Measurements from ENCODE around the gene SLC12A6.
"Not testable (repeated sequence)": the region's sequence is repeated elsewhere in the genome, so short reads cannot be mapped to it uniquely, and the experiment has no call there.

Gene SLC12A6

GRCh38 chr15:34349769-34350168 is 12.2 kb upstream of the SLC12A6 start:
- H3K36me3 ChIP-seq (ENCODE audit: insufficient read depth, low read length): no peaks in the 10 kb centered on the region
- no peaks in the 10 kb centered on the region for H3K9me3 ChIP-seq (ENCODE audit: low read depth, low read length)
- H3K4me3 ChIP-seq: no peak overlapping the region
- H3K9ac ChIP-seq (ENCODE audit: insufficient read length): no peak overlapping the region
- no peak for DNase-seq (ENCODE audit: low read depth, low spot score)
- TF ChIP-seq POLR2AphosphoS5 (IDR thresholded peaks at IDR 0.05; ENCODE audit: borderline replicate concordance, low read depth, low read length) (no peak), FOXP2 (optimal IDR thresholded peaks at IDR 0.05; ENCODE audit: control extremely low read depth, extremely low read length, insufficient read depth) (no peak), EZH2 (IDR thresholded peaks at IDR 0.05) (no peak)
- H3K27ac ChIP-seq: no peak overlapping the region

GRCh38 chr15:34348735-34349300 is 11.2 kb upstream of the SLC12A6 start:
- no peak overlapping the region for H3K4me3 ChIP-seq
- no peaks in the 10 kb centered on the region for H3K36me3 ChIP-seq (ENCODE audit: insufficient read depth, low read length)
- no peaks in the 10 kb centered on the region for H3K9me3 ChIP-seq (ENCODE audit: low read depth, low read length)
- TF ChIP-seq POLR2AphosphoS5 (IDR thresholded peaks at IDR 0.05; ENCODE audit: borderline replicate concordance, low read depth, low read length) (no peak), EZH2 (IDR thresholded peaks at IDR 0.05) (no peak), FOXP2 (optimal IDR thresholded peaks at IDR 0.05; ENCODE audit: control extremely low read depth, extremely low read length, insufficient read depth) (no peak)
- H3K9ac ChIP-seq (ENCODE audit: insufficient read length): no peak overlapping the region
- no peak for DNase-seq (ENCODE audit: low read depth, low spot score)
- no peak overlapping the region for H3K27ac ChIP-seq

- no peaks in the 10 kb centered on the region for H3K9me3 ChIP-seq (ENCODE audit: low read depth, low read length)
- no peaks in the 10 kb centered on the region for H3K36me3 ChIP-seq (ENCODE audit: insufficient read depth, low read length)
- H3K4me3 ChIP-seq: no peak overlapping the region
- TF ChIP-seq POLR2AphosphoS5 (IDR thresholded peaks at IDR 0.05; ENCODE audit: borderline replicate concordance, low read depth, low read length): no peak
- TF ChIP-seq FOXP2 (optimal IDR thresholded peaks at IDR 0.05; ENCODE audit: control extremely low read depth, extremely low read length, insufficient read depth): no peak
- no peak for TF ChIP-seq EZH2 (IDR thresholded peaks at IDR 0.05)
- DNase-seq (ENCODE audit: low read depth, low spot score): no peak
- H3K27ac ChIP-seq: no peak overlapping the region
- no peak overlapping the region for H3K9ac ChIP-seq (ENCODE audit: insufficient read length)
Observed at GRCh38 chr15:34347951-34348638, 10.5 kb upstream of the SLC12A6 start.

- Histone ChIP-seq H3K27ac (peak within 1 kb of the TSS; percentile 87), H3K4me3 (peak within 1 kb of the TSS; percentile 98), H3K9me3 (ENCODE audit: low read depth, low read length) (no peaks in the 10 kb centered on the region), H3K36me3 (ENCODE audit: insufficient read depth, low read length) (peaks cover 31% of the 10 kb centered on the region), H3K9ac (ENCODE audit: insufficient read length) (peak within 1 kb of the TSS; percentile 97)
- peak; percentile 85 for DNase-seq (ENCODE audit: low read depth, low spot score)
- TF ChIP-seq FOXP2 (optimal IDR thresholded peaks at IDR 0.05; ENCODE audit: control extremely low read depth, extremely low read length, insufficient read depth) (peak; percentile 94), EZH2 (IDR thresholded peaks at IDR 0.05) (no peak), POLR2AphosphoS5 (IDR thresholded peaks at IDR 0.05; ENCODE audit: borderline replicate concordance, low read depth, low read length) (peak; percentile 97)
Observed at GRCh38 chr15:34342737-34343575, 5.4 kb upstream of the SLC12A6 start, which contains the start of the genes NOP10 and NUTM1. NOP10 (minus strand) TSS chr15:34343136; CDS start chr15:34343073, 63 bp downstream. NUTM1 (plus strand) TSS chr15:34343315; CDS start chr15:34343697, 382 bp downstream.

GRCh38 chr15:34342213-34342736 is 4.7 kb upstream of the SLC12A6 start:
- not testable (repeated sequence) for DNase-seq (ENCODE audit: low read depth, low spot score); H3K9me3 ChIP-seq (ENCODE audit: low read depth, low read length)
- peak overlapping the region; percentile 97 for H3K9ac ChIP-seq (ENCODE audit: insufficient read length)
- H3K36me3 ChIP-seq (ENCODE audit: insufficient read depth, low read length): peaks cover 31% of the 10 kb centered on the region
- peak overlapping the region; percentile 87; the same call in 1 of the 2 replicates for H3K27ac ChIP-seq
- peak overlapping the region; percentile 98 for H3K4me3 ChIP-seq

GRCh38 chr15:34341381-34342212 is 4.0 kb upstream of the SLC12A6 start:
- H3K36me3 ChIP-seq (ENCODE audit: insufficient read depth, low read length): peaks cover 31% of the 10 kb centered on the region
- no peak overlapping the region for H3K27ac ChIP-seq
- no peak for TF ChIP-seq POLR2AphosphoS5 (IDR thresholded peaks at IDR 0.05; ENCODE audit: borderline replicate concordance, low read depth, low read length)
- TF ChIP-seq FOXP2 (optimal IDR thresholded peaks at IDR 0.05; ENCODE audit: control extremely low read depth, extremely low read length, insufficient read depth): no peak
- no peak for TF ChIP-seq EZH2 (IDR thresholded peaks at IDR 0.05)

GRCh38 chr15:34339946-34340345 is 2.4 kb upstream of the SLC12A6 start:
- no peak for DNase-seq (ENCODE audit: low read depth, low spot score)
- Histone ChIP-seq H3K4me3 (no peak overlapping the region), H3K9me3 (ENCODE audit: low read depth, low read length) (no peaks in the 10 kb centered on the region), H3K9ac (ENCODE audit: insufficient read length) (peak overlapping the region; percentile 54), H3K36me3 (ENCODE audit: insufficient read depth, low read length) (peaks cover 31% of the 10 kb centered on the region), H3K27ac (peak overlapping the region; percentile 71)
- TF ChIP-seq FOXP2 (optimal IDR thresholded peaks at IDR 0.05; ENCODE audit: control extremely low read depth, extremely low read length, insufficient read depth) (no peak), EZH2 (IDR thresholded peaks at IDR 0.05) (no peak), POLR2AphosphoS5 (IDR thresholded peaks at IDR 0.05; ENCODE audit: borderline replicate concordance, low read depth, low read length) (no peak)

More at GRCh38 chr15:34341381-34342212, 4.0 kb upstream of the SLC12A6 start:
- H3K4me3 ChIP-seq: peak overlapping the region; percentile 98
- no peak overlapping the region for H3K9ac ChIP-seq (ENCODE audit: insufficient read length)
- no peaks in the 10 kb centered on the region for H3K9me3 ChIP-seq (ENCODE audit: low read depth, low read length)
- no peak for DNase-seq (ENCODE audit: low read depth, low spot score)

All from SK-N-MC (cell line).